Ishikawa (cell line): Measurements from ENCODE around the gene PRR23C.

Experiments used
- CREB1 ChIP-seq: IDR thresholded peaks from 2 replicates; pipeline ENCODE4 v1.6.1; 2012; ENCODE audit warnings: low read depth
- EGR1 ChIP-seq: IDR thresholded peaks from 2 replicates; pipeline ENCODE4 v1.6.1; 2012
- EP300 ChIP-seq: IDR thresholded peaks from 2 replicates; pipeline ENCODE4 v1.6.1; 2012; ENCODE audit warnings: borderline replicate concordance
- FOXM1 ChIP-seq: IDR thresholded peaks from 2 replicates; pipeline ENCODE4 v1.6.1; 2012; ENCODE audit warnings: low read depth, borderline replicate concordance
- RAD21 ChIP-seq: IDR thresholded peaks from 2 replicates; pipeline ENCODE4 v1.6.1; 2012; ENCODE audit warnings: low read depth
- TEAD4 ChIP-seq: IDR thresholded peaks from 2 replicates; pipeline ENCODE4 v1.6.1; 2012
- YY1 ChIP-seq: IDR thresholded peaks from 2 replicates; pipeline ENCODE4 v1.6.1; 2012; ENCODE audit warnings: low read depth
- ZBTB7A ChIP-seq: IDR thresholded peaks from 2 replicates; pipeline ENCODE4 v1.6.1; 2012; ENCODE audit warnings: low read depth
- TF ChIP-seq, protein P1 (sequence below): IDR thresholded peaks from 2 replicates; pipeline ENCODE4 v1.6.1; 2012; ENCODE audit warnings: low read depth, mild to moderate bottlenecking
- TF ChIP-seq, protein P2 (sequence below): IDR thresholded peaks from 2 replicates; pipeline ENCODE4 v1.6.1; 2012

DNA sequence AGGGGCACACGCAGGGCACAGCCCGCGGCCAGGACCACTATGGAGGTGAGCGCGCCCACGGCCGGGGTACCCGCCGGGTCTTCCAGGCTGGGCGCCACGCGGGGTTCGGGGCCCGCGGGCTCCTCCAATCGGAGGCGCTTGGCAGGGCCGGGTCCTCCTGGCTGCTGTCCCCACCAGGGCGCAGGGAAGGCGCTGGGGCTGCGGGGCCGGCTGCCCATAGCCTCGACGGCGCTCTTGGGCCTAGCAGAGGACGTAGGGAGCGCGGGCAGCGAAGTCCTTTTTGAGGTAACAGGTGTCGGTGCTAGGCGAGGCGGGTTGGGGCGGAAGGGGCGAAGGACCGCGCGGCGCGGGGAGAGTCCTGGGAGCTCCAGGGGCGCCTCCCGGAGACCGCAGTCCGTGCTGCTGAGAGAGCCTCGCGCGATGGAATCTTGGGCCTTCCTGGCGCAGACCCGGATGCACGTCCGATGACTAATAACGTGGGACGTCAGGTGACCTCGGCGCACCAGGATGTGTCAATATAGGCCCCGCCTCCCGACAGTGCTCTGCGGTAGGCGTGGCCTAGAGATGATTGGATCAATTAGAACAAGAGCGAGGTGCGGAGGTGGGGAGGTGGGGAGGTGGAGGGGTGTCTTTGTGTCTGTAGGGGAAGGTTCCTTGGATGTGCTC lies 38.5 kb downstream of the PRR23C start, which contains the start of gene PRR23A:
- no peak for TF ChIP-seq FOXM1
- TF ChIP-seq, protein P1, sequence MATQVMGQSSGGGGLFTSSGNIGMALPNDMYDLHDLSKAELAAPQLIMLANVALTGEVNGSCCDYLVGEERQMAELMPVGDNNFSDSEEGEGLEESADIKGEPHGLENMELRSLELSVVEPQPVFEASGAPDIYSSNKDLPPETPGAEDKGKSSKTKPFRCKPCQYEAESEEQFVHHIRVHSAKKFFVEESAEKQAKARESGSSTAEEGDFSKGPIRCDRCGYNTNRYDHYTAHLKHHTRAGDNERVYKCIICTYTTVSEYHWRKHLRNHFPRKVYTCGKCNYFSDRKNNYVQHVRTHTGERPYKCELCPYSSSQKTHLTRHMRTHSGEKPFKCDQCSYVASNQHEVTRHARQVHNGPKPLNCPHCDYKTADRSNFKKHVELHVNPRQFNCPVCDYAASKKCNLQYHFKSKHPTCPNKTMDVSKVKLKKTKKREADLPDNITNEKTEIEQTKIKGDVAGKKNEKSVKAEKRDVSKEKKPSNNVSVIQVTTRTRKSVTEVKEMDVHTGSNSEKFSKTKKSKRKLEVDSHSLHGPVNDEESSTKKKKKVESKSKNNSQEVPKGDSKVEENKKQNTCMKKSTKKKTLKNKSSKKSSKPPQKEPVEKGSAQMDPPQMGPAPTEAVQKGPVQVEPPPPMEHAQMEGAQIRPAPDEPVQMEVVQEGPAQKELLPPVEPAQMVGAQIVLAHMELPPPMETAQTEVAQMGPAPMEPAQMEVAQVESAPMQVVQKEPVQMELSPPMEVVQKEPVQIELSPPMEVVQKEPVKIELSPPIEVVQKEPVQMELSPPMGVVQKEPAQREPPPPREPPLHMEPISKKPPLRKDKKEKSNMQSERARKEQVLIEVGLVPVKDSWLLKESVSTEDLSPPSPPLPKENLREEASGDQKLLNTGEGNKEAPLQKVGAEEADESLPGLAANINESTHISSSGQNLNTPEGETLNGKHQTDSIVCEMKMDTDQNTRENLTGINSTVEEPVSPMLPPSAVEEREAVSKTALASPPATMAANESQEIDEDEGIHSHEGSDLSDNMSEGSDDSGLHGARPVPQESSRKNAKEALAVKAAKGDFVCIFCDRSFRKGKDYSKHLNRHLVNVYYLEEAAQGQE, result no peak
- no peak for TF ChIP-seq YY1
- TF ChIP-seq, protein P2, sequence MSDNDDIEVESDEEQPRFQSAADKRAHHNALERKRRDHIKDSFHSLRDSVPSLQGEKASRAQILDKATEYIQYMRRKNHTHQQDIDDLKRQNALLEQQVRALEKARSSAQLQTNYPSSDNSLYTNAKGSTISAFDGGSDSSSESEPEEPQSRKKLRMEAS, result no peak
- no peak for TF ChIP-seq CREB1
- no peak for TF ChIP-seq EGR1
- TF ChIP-seq EP300, result no peak
- no peak for TF ChIP-seq RAD21
- no peak for TF ChIP-seq TEAD4
- TF ChIP-seq ZBTB7A, result no peak
